ENCODE data around the gene VWA5A. TPM values are rescaled to one million over a fixed set of nuclear protein-coding genes. Genes with fewer than 3 reads are reported as not detected.

Gene VWA5A
- total and polyA plus RNA-seq, 9 of the 15 experiments (the other 6 are each of a cell fraction or from before 2014, with no cell fraction given) = 4.6 to 19.7 (median 6.9) TPM

- TF ChIP-seq SMC3 (conservative IDR thresholded peaks at IDR 0.05; ENCODE audit: insufficient read depth, low read depth, low read length) = peak; percentile 45; the same call in 1 of the 2 replicates
- peak; percentile 62 for TF ChIP-seq JUND (IDR thresholded peaks at IDR 0.05; ENCODE audit: borderline replicate concordance, low read depth, low read length)
- TF ChIP-seq JUND (tag; IDR thresholded peaks at IDR 0.05; ENCODE audit: borderline replicate concordance, low read depth, low read length) = peak; percentile 52; the same call in 1 of the 3 replicates
- no peak for TF ChIP-seq ATF2 (CRISPR knock-in tag; IDR thresholded peaks at IDR 0.05)
- TF ChIP-seq ATF3 (IDR thresholded peaks at IDR 0.05) = 0 out of 2 replicates have a peak, but pooled peaks have one; percentile 23
- no peak for TF ChIP-seq ATF3 (CRISPR knock-in tag; conservative IDR thresholded peaks at IDR 0.05)
- no peak for TF ChIP-seq PURB (CRISPR knock-in tag; IDR thresholded peaks at IDR 0.05; ENCODE audit: low read depth)
- no peak for TF ChIP-seq TOE1 (IDR thresholded peaks at IDR 0.05; ENCODE audit: borderline replicate concordance)
- TF ChIP-seq TOE1 (CRISPR knock-in tag; IDR thresholded peaks at IDR 0.05; ENCODE audit: borderline replicate concordance, low read depth) = no peak
- TF ChIP-seq FOSL1 (tag; conservative IDR thresholded peaks at IDR 0.05) = peak; percentile 68
- no peak for TF ChIP-seq ZNF445 (CRISPR knock-in tag; IDR thresholded peaks at IDR 0.05; ENCODE audit: low read depth)
- no peak for TF ChIP-seq MITF (IDR thresholded peaks at IDR 0.05)
- no peak for TF ChIP-seq NCOR1 (IDR thresholded peaks at IDR 0.05)
- TF ChIP-seq PHB2 (IDR thresholded peaks at IDR 0.05; ENCODE audit: low read depth) = no peak
- TF ChIP-seq TCF7 (IDR thresholded peaks at IDR 0.05; ENCODE audit: borderline replicate concordance) = no peak
- TF ChIP-seq STAT5A (IDR thresholded peaks at IDR 0.05; ENCODE audit: borderline replicate concordance, low read length) = no peak
- TF ChIP-seq RBFOX2 (IDR thresholded peaks at IDR 0.05; ENCODE audit: low read depth, low read length) = no peak
- TF ChIP-seq CBFA2T2 (conservative IDR thresholded peaks at IDR 0.05) = no peak
- TF ChIP-seq ZNF282 (CRISPR knock-in tag; IDR thresholded peaks at IDR 0.05) = no peak
- no peak for TF ChIP-seq NR1H2 (CRISPR knock-in tag; IDR thresholded peaks at IDR 0.05)
- no peak for TF ChIP-seq MBD1 (CRISPR knock-in tag; IDR thresholded peaks at IDR 0.05)
- 0 out of 2 replicates have a peak, but pooled peaks have one; percentile 15 for TF ChIP-seq EP300 (IDR thresholded peaks at IDR 0.05; ENCODE audit: low read length)
- TF ChIP-seq CTCF (IDR thresholded peaks at IDR 0.05 in 2 of 3, conservative IDR thresholded peaks at IDR 0.05 in 1 of 3; ENCODE audit: insufficient read depth in 2 of 3, low read depth in 1 of 3, low read length in 3 of 3) = peak; percentile 55 to 65 (median 62)
Observed at GRCh38 chr11:124108156-124108555, 7.1 kb upstream of the VWA5A start (continued).

Measured in K562 (cell line).